Neural cell (in vitro differentiated cells): ENCODE results near the gene SLC6A19.

Source experiments
- EP300 ChIP-seq: fragments of 450-650 bp; conservative IDR thresholded peaks from 2 replicates; pipeline ENCODE4 v1.6.1; 2014; ENCODE audit warnings: antibody characterized with exemption, mild to moderate bottlenecking, moderate library complexity; ENCODE audit not compliant: poor library complexity, severe bottlenecking
- POLR2AphosphoS5 ChIP-seq: IDR thresholded peaks from 2 replicates; pipeline ENCODE4 v1.6.1; 2012
- RAD21 ChIP-seq: fragments of 450-650 bp; conservative IDR thresholded peaks from 2 replicates; pipeline ENCODE4 v1.6.1; 2014; ENCODE audit warnings: antibody characterized with exemption, mild to moderate bottlenecking, moderate library complexity
- SMC3 ChIP-seq: fragments of 450-650 bp; conservative IDR thresholded peaks from 2 replicates; pipeline ENCODE4 v1.6.1; 2014; ENCODE audit warnings: antibody characterized with exemption, mild to moderate bottlenecking, moderate library complexity; ENCODE audit not compliant: poor library complexity
- TAF1 ChIP-seq: IDR thresholded peaks from 2 replicates; pipeline ENCODE4 v1.6.1; 2012; ENCODE audit warnings: low read depth
- TF ChIP-seq, protein P1 (sequence below): fragments of 450-650 bp; IDR thresholded peaks from 2 replicates; pipeline ENCODE4 v1.5.1; 2014; ENCODE audit warnings: antibody characterized with exemption, mild to moderate bottlenecking, moderate library complexity; ENCODE audit not compliant: poor library complexity, severe bottlenecking
- TF ChIP-seq, protein P2 (sequence below): IDR thresholded peaks from 2 replicates; pipeline ENCODE4 v1.6.1; 2012; ENCODE audit warnings: borderline replicate concordance

- no peak for TF ChIP-seq EP300
- TF ChIP-seq, protein P1, sequence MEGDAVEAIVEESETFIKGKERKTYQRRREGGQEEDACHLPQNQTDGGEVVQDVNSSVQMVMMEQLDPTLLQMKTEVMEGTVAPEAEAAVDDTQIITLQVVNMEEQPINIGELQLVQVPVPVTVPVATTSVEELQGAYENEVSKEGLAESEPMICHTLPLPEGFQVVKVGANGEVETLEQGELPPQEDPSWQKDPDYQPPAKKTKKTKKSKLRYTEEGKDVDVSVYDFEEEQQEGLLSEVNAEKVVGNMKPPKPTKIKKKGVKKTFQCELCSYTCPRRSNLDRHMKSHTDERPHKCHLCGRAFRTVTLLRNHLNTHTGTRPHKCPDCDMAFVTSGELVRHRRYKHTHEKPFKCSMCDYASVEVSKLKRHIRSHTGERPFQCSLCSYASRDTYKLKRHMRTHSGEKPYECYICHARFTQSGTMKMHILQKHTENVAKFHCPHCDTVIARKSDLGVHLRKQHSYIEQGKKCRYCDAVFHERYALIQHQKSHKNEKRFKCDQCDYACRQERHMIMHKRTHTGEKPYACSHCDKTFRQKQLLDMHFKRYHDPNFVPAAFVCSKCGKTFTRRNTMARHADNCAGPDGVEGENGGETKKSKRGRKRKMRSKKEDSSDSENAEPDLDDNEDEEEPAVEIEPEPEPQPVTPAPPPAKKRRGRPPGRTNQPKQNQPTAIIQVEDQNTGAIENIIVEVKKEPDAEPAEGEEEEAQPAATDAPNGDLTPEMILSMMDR, result no peak
- no peak for TF ChIP-seq RAD21
- TF ChIP-seq POLR2AphosphoS5, result no peak
- no peak for TF ChIP-seq SMC3
- TF ChIP-seq, protein P2, sequence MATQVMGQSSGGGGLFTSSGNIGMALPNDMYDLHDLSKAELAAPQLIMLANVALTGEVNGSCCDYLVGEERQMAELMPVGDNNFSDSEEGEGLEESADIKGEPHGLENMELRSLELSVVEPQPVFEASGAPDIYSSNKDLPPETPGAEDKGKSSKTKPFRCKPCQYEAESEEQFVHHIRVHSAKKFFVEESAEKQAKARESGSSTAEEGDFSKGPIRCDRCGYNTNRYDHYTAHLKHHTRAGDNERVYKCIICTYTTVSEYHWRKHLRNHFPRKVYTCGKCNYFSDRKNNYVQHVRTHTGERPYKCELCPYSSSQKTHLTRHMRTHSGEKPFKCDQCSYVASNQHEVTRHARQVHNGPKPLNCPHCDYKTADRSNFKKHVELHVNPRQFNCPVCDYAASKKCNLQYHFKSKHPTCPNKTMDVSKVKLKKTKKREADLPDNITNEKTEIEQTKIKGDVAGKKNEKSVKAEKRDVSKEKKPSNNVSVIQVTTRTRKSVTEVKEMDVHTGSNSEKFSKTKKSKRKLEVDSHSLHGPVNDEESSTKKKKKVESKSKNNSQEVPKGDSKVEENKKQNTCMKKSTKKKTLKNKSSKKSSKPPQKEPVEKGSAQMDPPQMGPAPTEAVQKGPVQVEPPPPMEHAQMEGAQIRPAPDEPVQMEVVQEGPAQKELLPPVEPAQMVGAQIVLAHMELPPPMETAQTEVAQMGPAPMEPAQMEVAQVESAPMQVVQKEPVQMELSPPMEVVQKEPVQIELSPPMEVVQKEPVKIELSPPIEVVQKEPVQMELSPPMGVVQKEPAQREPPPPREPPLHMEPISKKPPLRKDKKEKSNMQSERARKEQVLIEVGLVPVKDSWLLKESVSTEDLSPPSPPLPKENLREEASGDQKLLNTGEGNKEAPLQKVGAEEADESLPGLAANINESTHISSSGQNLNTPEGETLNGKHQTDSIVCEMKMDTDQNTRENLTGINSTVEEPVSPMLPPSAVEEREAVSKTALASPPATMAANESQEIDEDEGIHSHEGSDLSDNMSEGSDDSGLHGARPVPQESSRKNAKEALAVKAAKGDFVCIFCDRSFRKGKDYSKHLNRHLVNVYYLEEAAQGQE, result no peak
- TF ChIP-seq TAF1, result no peak
These were observed 55.4 kb downstream of the SLC6A19 start for GRCh38 chr5:1256776-1257175.
